NK-92 (cell line): ENCODE data around the gene AHNAK.
"Not testable (repeated sequence)": the region's sequence is repeated elsewhere in the genome, so short reads cannot be mapped to it uniquely, and the experiment has no call there.

ENCODE experiments used
- DNase-seq: peaks from one replicate; lab custom pipeline; 2025; ENCODE audit not compliant: unreplicated experiment; lab: John Stamatoyannopoulos, UW

The AHNAK gene

GRCh38 chr11:62393061-62393611 is 153.5 kb downstream of the AHNAK start:
- DNase-seq, result no peak

GRCh38 chr11:62392506-62392905 is 154.1 kb downstream of the AHNAK start:
- DNase-seq, result no peak

GRCh38 chr11:62391642-62392425 is 154.8 kb downstream of the AHNAK start:
- DNase-seq, result no peak

- DNase-seq, result no peak
Measured at GRCh38 chr11:62390722-62391121, 155.9 kb downstream of the AHNAK start.

- no peak for DNase-seq
Measured at GRCh38 chr11:62390237-62390636, 156.4 kb downstream of the AHNAK start.

GRCh38 chr11:62388999-62389398 is 157.6 kb downstream of the AHNAK start:
- DNase-seq, result no peak

- DNase-seq, result no peak
Measured at GRCh38 chr11:62387381-62387780, 159.2 kb downstream of the AHNAK start.

- not testable (repeated sequence) for DNase-seq
Measured at GRCh38 chr11:62386083-62386482, 160.5 kb downstream of the AHNAK start.

GRCh38 chr11:62383822-62384221 is 162.8 kb downstream of the AHNAK start:
- no peak for DNase-seq
